GM12878 (cell line): ENCODE data around the gene SLC35E4. TPM values are rescaled to one million over a fixed set of nuclear protein-coding genes. Genes with fewer than 3 reads are reported as not detected.

ENCODE experiments used
- ATAC-seq: fragments of 200-7000 bp; cut with Tn5 transposase; 3 replicates; pipeline ENCODE4 v1.9.1; 2020; ENCODE audit warnings: mild to moderate bottlenecking, moderate library complexity
- BruUV-seq: library from RNA; stranded (reverse); fragments of 400-500 nt; replicated peaks from 2 replicates; lab custom pipeline; 2021; lab: Mats Ljungman, UMichigan
- CTCF ChIA-PET: fragments of 300-600 bp; sonication (Branson Sonifier 250); formaldehyde crosslinking; extraction: SDS; loops from one replicate; lab custom pipeline; 2021; ENCODE audit warnings: inconsistent platforms; lab: Yijun Ruan, JAX
- POLR2A ChIA-PET: fragments of 350-600 bp; formaldehyde crosslinking; extraction: SDS; loops from one replicate; lab custom pipeline; 2021; ENCODE audit warnings: inconsistent platforms; lab: Charles Lee
- RAD21 ChIA-PET: fragments of 300-600 bp; sonication (Branson Sonifier 250); formaldehyde crosslinking; loops from one replicate; lab custom pipeline; 2023; ENCODE audit warnings: antibody characterized with exemption; ENCODE audit not compliant: unreplicated experiment; lab: Charles Lee
- SMC1A ChIA-PET: fragments of 300-600 bp; sonication (Branson Sonifier 250); formaldehyde crosslinking; loops from one replicate; lab custom pipeline; 2023; ENCODE audit not compliant: unreplicated experiment, uncharacterized antibody; lab: Charles Lee
- DNase-seq: peaks from one replicate; pipeline ENCODE4 v3.0.0-alpha.2; 2011; ENCODE audit warnings: low read depth, low spot score
- FAIRE-seq: peaks from 3 replicates; lab custom pipeline; 2011; peaks lifted over from hg19 to GRCh38; lab: Jason Lieb, UNC
- H2AFZ ChIP-seq: 2 replicates; pipeline ENCODE4 v1.6.0; 2011; ENCODE audit warnings: low read depth, low read length, control low read depth; ENCODE audit not compliant: control insufficient read depth
- H3K27ac ChIP-seq: 2 replicates; pipeline ENCODE4 v1.5.1; 2011; ENCODE audit warnings: control low read depth; ENCODE audit not compliant: control insufficient read depth, insufficient read depth
- H3K27me3 ChIP-seq, 2 experiments: replicated peaks in 1 of 2; 2 replicates each; pipeline versions ENCODE4 v1.6.0 to v1.6.1; 2011; ENCODE audit warnings: low read length in 1 of 2; ENCODE audit not compliant: control insufficient read depth in 2 of 2, insufficient read depth in 2 of 2
- H3K36me3 ChIP-seq, 2 experiments: 2 replicates each; pipeline ENCODE4 v1.5.1; 2011; ENCODE audit warnings: low read length in 1 of 2; ENCODE audit not compliant: control insufficient read depth in 2 of 2, insufficient read depth in 2 of 2
- H3K4me1 ChIP-seq: 2 replicates; pipeline ENCODE4 v1.6.1; 2011; ENCODE audit warnings: mild to moderate bottlenecking, low read length, moderate library complexity, mixed read lengths; ENCODE audit not compliant: control insufficient read depth, insufficient read depth
- H3K4me2 ChIP-seq: 2 replicates; pipeline ENCODE4 v1.6.0; 2011; ENCODE audit warnings: control low read depth; ENCODE audit not compliant: control insufficient read depth, insufficient read depth
- H3K4me3 ChIP-seq: fragments of 200-600 bp; sonication (generic); 2 replicates; pipeline ENCODE4 v1.5.1; 2016
- H3K79me2 ChIP-seq: 2 replicates; pipeline ENCODE4 v1.6.0; 2011; ENCODE audit warnings: low read length; ENCODE audit not compliant: control insufficient read depth, insufficient read depth
- H3K9ac ChIP-seq: 2 replicates; pipeline ENCODE4 v1.8.0; 2011; ENCODE audit warnings: low read length, control low read depth, mixed read lengths; ENCODE audit not compliant: control insufficient read depth, insufficient read depth
- H3K9me3 ChIP-seq: replicated peaks from 3 replicates; pipeline ENCODE4 v1.5.1; 2011; ENCODE audit warnings: mild to moderate bottlenecking, low read length; ENCODE audit not compliant: control insufficient read depth, insufficient read depth
- H4K20me1 ChIP-seq: 2 replicates; pipeline ENCODE4 v1.6.0; 2011; ENCODE audit not compliant: control insufficient read depth, insufficient read depth
- CBFB ChIP-seq: IDR thresholded peaks from 2 replicates; pipeline ENCODE4 v1.6.1; 2016; ENCODE audit warnings: antibody characterized with exemption, low read depth
- CUX1 ChIP-seq: IDR thresholded peaks from 2 replicates; pipeline ENCODE4 v1.6.1; 2012; ENCODE audit warnings: improper control_type of control experiment, low read depth, low read length; ENCODE audit not compliant: insufficient replicate concordance
- MTA2 ChIP-seq: fragments of 450-650 bp; IDR thresholded peaks from 2 replicates; pipeline ENCODE4 v1.6.1; 2016; ENCODE audit warnings: low read depth, mild to moderate bottlenecking, moderate library complexity
- NR2C1 ChIP-seq: fragments of 450-650 bp; IDR thresholded peaks from 2 replicates; pipeline ENCODE4 v1.6.1; 2017; ENCODE audit warnings: antibody characterized with exemption, mild to moderate bottlenecking, moderate library complexity
- RELB ChIP-seq: fragments of 450-650 bp; IDR thresholded peaks from 2 replicates; pipeline ENCODE4 v1.6.1; 2017; ENCODE audit warnings: low read depth, mild to moderate bottlenecking, moderate library complexity
- REST ChIP-seq: IDR thresholded peaks from 2 replicates; pipeline ENCODE4 v1.6.1; 2012; ENCODE audit warnings: mild to moderate bottlenecking, low read depth, low read length
- SIN3A ChIP-seq: IDR thresholded peaks from 2 replicates; pipeline ENCODE4 v1.6.1; 2012; ENCODE audit warnings: low read depth, low read length, improper control_type of control experiment
- WGBS: methylation state at CpG from one replicate; pipeline ENCODE4 v1.1.6; 2016; ENCODE audit warnings: low lambda C conversion rate; ENCODE audit not compliant: insufficient replicate concordance, insufficient coverage; ENCODE audit errors: missing lambda C conversion rate; 5-methylcytosine and 5-hydroxymethylcytosine counted together
- in situ Hi-C: fragments of 300-500 bp; cut with MboI; formaldehyde crosslinking; loops from 9 replicates; pipeline ENCODE4 v1.14.3; 2018; ENCODE audit warnings: mixed read lengths
- intact Hi-C: fragments of 100-400 bp; cut with micrococcal nuclease; formaldehyde crosslinking; loops from one replicate; pipeline ENCODE4 v1.14.2; 2022; ENCODE audit not compliant: unreplicated experiment
- polyA plus RNA-seq, 11 experiments: library from polyadenylated mRNA; depleted of rRNA in 4 of 11; unstranded in 6 of 11; stranded (reverse) in 5 of 11; fragments of >200 nt; fragmentation: Nextera tagmentation in 4 of 11; fragmentation: Illumina TruSeq in 1 of 11; extraction: Ambion mirVana in 4 of 11; extraction: Trizol in 1 of 11; gene quantifications; 1 replicate in 1 of 11; 2 replicates in 10 of 11; pipeline versions ENCODE4 v1.2.1 to v1.2.3, GENCODE V29; 2011 to 2016; ENCODE audit warnings: inconsistent platforms in 2 of 11, missing spikeins in 2 of 11, low read depth in 1 of 11
- total RNA-seq, 4 experiments: library from RNA; depleted of rRNA in 3 of 4; stranded (reverse); fragments of >200 nt in 3 of 4; fragmentation: Illumina TruSeq in 1 of 4; extraction: Trizol in 1 of 4; gene quantifications; 2 replicates each; pipeline versions ENCODE4 v1.2.1 to v1.2.3, GENCODE V29; 2013 to 2021

SLC35E4 gene
- total and polyA plus RNA-seq, 10 of the 15 experiments (the other 5 are each of a cell fraction or from before 2014, with no cell fraction given): 0.16 to 5.3 (median 2.9) TPM; not detected in 1

GRCh38 chr22:30667107-30667493 is 31.5 kb downstream of the SLC35E4 start:
- BruUV-seq: TSS peak; percentile 74
- WGBS: under 1% methylated on average over 18 of the region's 18 CpGs
- CTCF ChIA-PET: interaction anchor here (0.8 to 2.7 kb wide), 5 partner anchors 18 to 88 kb away, joined by 3 to 12 read pairs (median 4); partner anchors contain the start of gene SLC35E4

More at GRCh38 chr22:30667107-30667493, 31.5 kb downstream of the SLC35E4 start:
- no peaks in the 10 kb centered on the region for H3K4me1 ChIP-seq
- peaks cover 0 to 5% of the 10 kb centered on the region in 2 experiments; a peak in 1 of 4 replicates for H3K36me3 ChIP-seq
- no peak overlapping the region; the same call in 1 of the 2 replicates for H3K27ac ChIP-seq
- in situ Hi-C loops: no loop called here
- FAIRE-seq: no peak
- peak overlapping the region; percentile 77 for H3K4me3 ChIP-seq
- no peak; the same call in 2 of the 3 replicates for ATAC-seq
- peak overlapping the region; percentile 69 for H3K9ac ChIP-seq
- ChIA-PET POLR2A (interaction anchor here (0.7 kb wide), 1 partner anchor 170 kb away, joined by 3 read pairs; no protein-coding TSS in a partner anchor), RAD21 (interaction anchor here (0.9 to 1.3 kb wide), 3 partner anchors 26 to 88 kb away, joined by 3 to 4 read pairs (median 3); no protein-coding TSS in a partner anchor), SMC1A (interaction anchor here (2.1 to 2.6 kb wide), 2 partner anchors 32 to 88 kb away, joined by 10 to 14 read pairs; partner anchors contain the start of gene SLC35E4)
- H2AFZ ChIP-seq: peak overlapping the region; percentile 94
- H3K27me3 ChIP-seq: no peaks in the 10 kb centered on the region
- no peaks in the 10 kb centered on the region for H4K20me1 ChIP-seq
- DNase-seq: no peak
- intact Hi-C loops: loop anchor here (1.0 kb wide), 1 partner anchor 33 kb away; no protein-coding TSS in a partner anchor
- no peaks in the 10 kb centered on the region for H3K79me2 ChIP-seq
- peak overlapping the region; percentile 100 for H3K4me2 ChIP-seq
- TF ChIP-seq RELB: no peak
- TF ChIP-seq SIN3A: no peak
- TF ChIP-seq MTA2: no peak
- no peak for TF ChIP-seq CUX1
- no peak for TF ChIP-seq CBFB
- no peak for TF ChIP-seq REST
- TF ChIP-seq NR2C1: no peak
- H3K9me3 ChIP-seq: no peaks in the 10 kb centered on the region
